HG03025 (cell line): Measurements from ENCODE around the gene SIM1.

ENCODE experiments used
- ATAC-seq: cut with Tn5 transposase; IDR thresholded peaks from one replicate; pipeline ENCODE4 v1.9.1; 2021; ENCODE audit warnings: mild to moderate bottlenecking, moderate library complexity; ENCODE audit not compliant: unreplicated experiment, low FRiP score

SIM1 gene

GRCh38 chr6:100473182-100473581, 8.5 kb upstream of the SIM1 start:
- ATAC-seq, result no peak

- ATAC-seq, result peak; percentile 89
Observed at GRCh38 chr6:100472674-100473073, 8.0 kb upstream of the SIM1 start.

DNA sequence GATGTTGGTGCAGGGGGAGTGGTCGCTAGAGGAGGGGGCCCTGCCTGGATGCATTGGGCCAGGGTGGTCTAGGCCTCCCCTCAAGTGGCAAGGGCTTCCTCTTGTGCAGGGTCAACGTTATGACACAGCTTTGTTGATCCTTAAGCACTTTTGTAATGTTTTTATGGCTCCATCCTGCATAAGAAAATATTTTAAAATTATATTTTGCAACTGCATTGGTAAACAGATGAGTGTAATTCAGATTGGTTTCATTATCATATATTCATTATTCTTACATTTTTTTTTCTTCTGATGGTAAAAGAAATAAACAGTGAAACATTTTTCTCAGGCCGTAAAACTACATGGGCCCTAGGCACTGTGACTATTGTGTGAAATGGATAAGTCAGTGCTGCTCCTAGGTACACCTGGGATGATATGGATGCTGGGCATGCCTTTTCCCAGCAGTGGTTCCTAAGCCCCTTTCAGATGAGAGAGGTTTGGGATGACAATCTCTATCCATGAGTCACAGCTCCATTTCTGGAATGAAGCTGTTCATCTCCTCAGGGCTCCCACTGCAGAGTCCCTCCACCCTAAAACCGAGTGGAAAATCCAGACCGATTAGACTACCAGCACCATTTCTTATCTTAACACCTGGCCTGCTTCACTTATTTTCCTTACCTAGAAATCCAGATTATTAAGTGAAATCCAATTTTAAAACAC, 5.8 kb upstream of the SIM1 start:
- ATAC-seq, result no peak

GRCh38 chr6:100469101-100469859, 4.6 kb upstream of the SIM1 start:
- no peak for ATAC-seq

GRCh38 chr6:100468016-100468622, 3.4 kb upstream of the SIM1 start:
- no peak for ATAC-seq

- no peak for ATAC-seq
Observed at GRCh38 chr6:100467129-100468015, 2.7 kb upstream of the SIM1 start.

DNA sequence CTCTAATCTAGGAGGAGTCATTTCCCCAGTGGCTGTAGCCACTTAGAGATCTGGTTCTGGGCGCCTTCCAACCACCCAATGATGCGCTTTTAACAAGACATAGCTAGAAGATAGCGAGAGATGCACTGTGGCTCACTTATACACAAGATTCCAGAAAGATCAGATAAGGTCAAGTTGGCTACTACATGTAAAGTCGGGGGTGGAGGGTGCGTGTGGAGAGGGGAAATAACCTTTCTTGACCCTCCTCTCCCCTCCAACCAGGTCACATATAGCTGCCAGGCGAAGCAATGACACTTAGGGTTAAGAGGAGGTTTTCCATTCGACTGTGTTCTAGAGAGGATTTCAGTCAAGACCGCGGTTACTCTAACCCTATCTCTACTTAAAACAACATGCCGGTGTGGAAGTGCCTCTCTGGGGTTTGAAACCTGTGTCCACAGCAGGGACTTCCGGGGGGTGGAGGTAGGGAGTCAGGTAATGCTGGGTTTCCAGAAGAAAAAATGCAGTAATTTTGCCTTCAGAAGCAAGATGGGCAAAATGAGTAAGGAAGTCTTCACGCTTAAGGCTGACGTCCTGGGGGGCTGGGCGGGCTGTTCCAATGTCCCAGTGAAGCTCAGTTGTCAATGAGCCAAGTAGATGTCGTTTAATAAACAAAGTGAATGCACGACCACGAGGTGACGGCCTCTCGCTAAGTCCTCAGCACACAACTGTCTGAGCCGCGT, 1.8 kb upstream of the SIM1 start:
- ATAC-seq, result no peak

DNA sequence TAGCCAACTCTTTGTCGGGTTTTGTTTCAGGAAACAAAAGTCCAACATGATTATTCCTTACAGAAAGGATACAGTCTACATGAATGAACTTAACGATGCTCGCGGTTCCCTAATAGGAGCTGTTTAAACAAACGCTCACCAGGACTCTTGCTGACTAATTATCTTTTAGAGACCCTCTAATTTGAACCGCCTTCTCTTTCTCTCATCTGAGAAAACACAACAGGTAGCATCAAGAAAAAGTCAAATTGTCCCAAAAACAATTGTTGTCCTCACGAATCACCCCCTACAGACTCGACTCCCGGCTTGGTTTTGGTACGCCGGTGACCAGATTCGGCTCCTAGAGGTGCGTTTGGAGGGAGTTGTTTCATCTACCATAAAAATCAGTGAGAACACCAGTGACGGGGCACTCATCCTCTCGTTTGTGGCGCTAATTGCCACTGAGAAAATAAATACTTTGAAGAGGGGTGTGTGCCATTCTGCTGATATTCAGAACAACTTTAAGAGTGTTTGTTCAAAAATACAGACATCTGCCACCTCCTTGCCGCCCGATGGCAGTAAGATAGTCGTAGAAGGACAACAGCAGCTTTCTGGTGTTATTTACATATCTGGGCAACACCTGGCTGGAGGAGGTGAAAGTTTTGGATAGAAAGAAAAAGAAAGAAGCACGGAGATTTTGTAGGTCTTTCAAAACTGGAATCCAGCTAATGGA, 1.1 kb upstream of the SIM1 start:
- no peak for ATAC-seq

DNA sequence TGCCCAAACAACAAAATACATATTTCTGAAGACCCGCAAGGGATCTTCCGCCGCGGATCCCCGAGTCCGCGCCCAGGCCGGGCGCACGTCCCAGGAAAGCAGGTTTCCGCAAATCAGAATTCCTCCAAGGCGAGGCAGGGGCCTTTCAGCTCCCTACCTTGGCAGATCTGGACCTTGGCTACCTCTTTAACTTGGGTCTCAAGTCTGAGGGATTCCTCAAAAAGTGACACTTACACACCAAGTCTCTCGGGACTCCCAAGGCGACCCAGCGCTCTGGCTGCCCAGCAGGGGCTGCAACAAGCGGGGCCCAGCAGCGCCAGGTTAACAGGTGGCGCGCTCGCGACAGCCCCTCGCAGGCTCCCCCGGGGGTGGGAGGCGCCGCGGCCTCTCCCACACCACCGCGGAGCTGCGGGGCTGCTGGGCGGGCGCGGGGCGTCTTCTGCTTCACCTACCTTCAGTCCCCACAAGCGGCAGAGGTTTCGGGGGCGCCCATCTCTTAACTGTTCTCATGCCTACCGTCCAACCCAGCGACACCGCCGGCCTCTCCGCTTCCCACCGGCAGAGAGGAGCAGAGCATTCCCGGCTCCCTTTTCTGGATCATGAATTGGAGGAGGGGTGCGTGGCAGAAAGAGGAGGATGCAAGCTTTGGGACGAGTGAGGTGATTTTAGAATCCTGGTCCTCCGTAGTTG, 414 bp downstream of the SIM1 start:
- no peak for ATAC-seq

GRCh38 chr6:100463630-100464161, 1.0 kb downstream of the SIM1 start:
- no peak for ATAC-seq

DNA sequence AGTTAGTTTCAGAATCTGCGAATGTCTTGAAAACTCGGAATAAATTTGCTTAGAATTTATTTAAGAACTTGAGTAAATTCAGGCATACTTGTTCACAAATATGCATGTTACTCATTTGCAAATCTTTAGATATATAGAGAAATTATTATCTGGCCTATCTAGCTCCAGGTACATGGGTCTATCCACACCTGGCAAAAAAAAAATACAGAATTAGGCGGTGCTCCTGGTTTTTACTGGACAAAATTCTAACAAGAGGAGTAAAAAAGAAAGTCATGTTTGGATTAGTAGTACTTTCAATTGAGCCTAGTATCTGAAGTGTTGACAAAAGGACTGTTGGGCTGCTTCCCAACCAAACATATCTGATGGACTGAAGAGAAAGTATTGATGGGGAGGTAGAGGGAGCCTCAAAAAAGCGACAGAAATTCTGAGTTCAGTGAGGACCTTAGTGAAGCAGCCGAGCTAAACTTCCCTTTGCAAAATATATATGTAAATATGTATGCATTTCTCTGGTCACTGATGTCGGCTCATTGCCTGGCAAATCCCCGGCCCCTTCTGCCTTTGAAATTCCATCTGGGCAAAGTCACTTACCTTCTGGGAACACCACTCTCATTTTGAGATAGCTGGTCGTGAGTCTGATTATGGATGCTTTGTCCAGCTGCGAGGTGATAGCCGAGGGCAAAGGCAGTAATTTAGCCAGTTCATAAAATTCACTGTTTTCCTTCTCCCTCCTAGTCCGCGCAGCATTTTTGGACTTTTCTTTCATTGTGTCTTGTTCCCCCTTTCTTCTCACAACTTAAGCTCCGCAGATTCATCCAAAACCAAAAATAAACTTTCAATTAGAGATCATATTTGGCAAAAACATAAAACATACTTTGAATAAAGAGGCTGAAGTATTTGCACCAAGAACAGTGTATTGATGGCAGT, 1.8 kb downstream of the SIM1 start:
- ATAC-seq, result no peak

DNA sequence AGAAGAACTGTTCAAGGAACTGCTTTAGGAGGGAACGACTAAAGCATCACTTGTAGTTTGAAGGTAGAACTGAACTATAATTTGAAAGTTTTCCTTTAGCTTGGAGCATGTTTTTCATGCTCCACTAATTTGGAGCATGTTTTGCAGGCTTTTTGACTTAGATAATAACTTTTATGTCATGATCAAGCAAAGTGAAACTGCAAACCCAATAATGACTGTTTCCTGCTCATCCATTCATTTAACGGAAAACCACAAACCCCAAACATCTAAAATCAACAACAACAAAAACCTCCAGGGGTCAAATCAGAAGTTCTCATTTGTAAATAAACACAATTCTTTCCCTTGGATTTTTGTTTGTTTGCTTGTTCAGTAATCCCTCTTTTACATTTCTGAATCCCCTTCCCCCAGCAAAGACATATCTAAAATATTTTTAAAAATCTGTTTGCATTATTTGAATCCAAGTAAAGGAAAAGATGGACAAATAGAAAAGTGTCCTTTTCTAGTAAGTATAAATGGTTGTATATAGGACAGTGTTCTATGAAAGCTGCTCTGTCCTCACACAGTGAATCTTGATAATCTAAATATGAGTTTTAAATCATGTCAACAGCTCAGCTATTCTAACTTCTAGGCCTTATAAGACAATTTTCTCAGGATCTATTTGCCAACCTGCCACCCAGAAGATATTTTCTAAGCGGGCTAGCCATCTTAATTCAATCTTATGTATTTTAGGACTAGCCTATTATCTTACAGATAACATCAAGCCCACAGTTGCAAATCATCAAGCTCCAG, 2.6 kb downstream of the SIM1 start:
- ATAC-seq, result no peak

GRCh38 chr6:100461278-100461916, 3.3 kb downstream of the SIM1 start:
- ATAC-seq, result no peak

DNA sequence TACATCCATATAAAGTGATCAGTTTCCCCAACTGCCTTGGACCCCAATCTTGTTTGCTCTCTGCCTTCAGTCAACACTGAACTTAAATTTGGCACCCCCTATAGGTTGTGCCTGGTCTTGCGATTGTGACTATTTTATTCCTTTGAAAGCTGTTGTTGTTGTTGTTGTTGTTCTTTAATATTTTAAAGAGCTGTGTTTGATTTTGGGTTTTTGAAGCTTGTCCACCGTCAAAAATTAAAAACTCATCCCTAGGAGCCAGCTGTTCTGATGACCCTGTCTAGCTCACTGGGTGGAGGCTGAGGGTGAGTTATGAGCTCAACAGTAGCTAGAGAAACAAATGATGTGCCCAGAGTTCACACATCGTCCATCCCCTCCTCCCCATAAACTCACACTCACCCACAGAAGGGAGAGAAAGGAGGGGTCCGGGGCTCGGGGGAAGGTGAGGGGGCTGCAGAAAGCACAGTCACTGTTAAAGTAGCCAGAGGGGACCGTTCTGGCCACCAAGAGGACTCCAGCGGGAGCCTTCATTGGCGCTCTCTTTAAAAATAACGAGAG, 4.0 kb downstream of the SIM1 start:
- ATAC-seq, result no peak

- ATAC-seq, result no peak
Observed at GRCh38 chr6:100459592-100460184, 5.0 kb downstream of the SIM1 start.
